ENCODE measurements around the gene PCSK5. TPM values are rescaled to one million over a fixed set of nuclear protein-coding genes. Genes with fewer than 3 reads are reported as not detected.
"Not testable (repeated sequence)": the region's sequence is repeated elsewhere in the genome, so short reads cannot be mapped to it uniquely, and the experiment has no call there.

Gene PCSK5
- total and polyA plus RNA-seq, 8 donors = 0.99 to 10.3 (median 4.4) TPM

- intact Hi-C loops (cut with DNase I) = loop anchor here in 1 of 3 donors (10.0 kb wide), 1 partner anchor 594 kb away; no protein-coding TSS in a partner anchor
- H3K27me3 ChIP-seq = no peaks in the 10 kb centered on the region
- no peaks in the 10 kb centered on the region for H3K4me1 ChIP-seq
- no peak for DNase-seq
- ATAC-seq = no peak
- H3K9me3 ChIP-seq = no peaks in the 10 kb centered on the region
- H3K27ac ChIP-seq = no peak overlapping the region
- no peaks in the 10 kb centered on the region for H3K36me3 ChIP-seq
- WGBS, 2 donors = 64 to 68% methylated on average over 3 of the region's 3 CpGs
- no peak for FAIRE-seq
- no peak overlapping the region for H3K4me3 ChIP-seq
- TF ChIP-seq CTCF (IDR thresholded peaks at IDR 0.05) = no peak
These were observed 31.9 kb upstream of the PCSK5 start for GRCh38 chr9:75858497-75859092.

GRCh38 chr9:75864266-75864665, 26.2 kb upstream of the PCSK5 start:
- peaks cover 4 to 8% (median 6%) of the 10 kb centered on the region in 3 donors for H3K4me1 ChIP-seq
- FAIRE-seq (no peak), DNase-seq (no peak), ATAC-seq (no peak)
- intact Hi-C loops (cut with DNase I) = loop anchor here in 1 of 3 donors (10.0 kb wide), 1 partner anchor 431 kb away; no protein-coding TSS in a partner anchor
- 3 to 14% methylated on average over 4 of the region's 4 CpGs for WGBS, 2 donors
- H3K27me3 ChIP-seq = no peaks in the 10 kb centered on the region
- no peaks in the 10 kb centered on the region for H3K9me3 ChIP-seq
- no peak for TF ChIP-seq CTCF (IDR thresholded peaks at IDR 0.05)
- no peak overlapping the region for H3K4me3 ChIP-seq
- no peaks in the 10 kb centered on the region for H3K36me3 ChIP-seq
- no peak overlapping the region for H3K27ac ChIP-seq

GRCh38 chr9:75866273-75866871, 24.1 kb upstream of the PCSK5 start:
- 20 to 31% methylated on average over 2 of the region's 2 CpGs for WGBS, 2 donors
- intact Hi-C loops (cut with DNase I) = loop anchor here in 1 of 3 donors (10.0 kb wide), 1 partner anchor 428 kb away; no protein-coding TSS in a partner anchor
- TF ChIP-seq CTCF (IDR thresholded peaks at IDR 0.05) = peak; percentile 38 to 71 (median 66)
- Histone ChIP-seq H3K27me3 (no peaks in the 10 kb centered on the region), H3K27ac (no peak overlapping the region), H3K4me3 (no peak overlapping the region), H3K9me3 (no peaks in the 10 kb centered on the region), H3K36me3 (no peaks in the 10 kb centered on the region), H3K4me1 (peaks cover 4 to 8% (median 6%) of the 10 kb centered on the region in 3 donors)
- ATAC-seq = peak; percentile 53 to 73 (median 64)
- DNase-seq = peak in 3 of 6 donors; percentile 12 to 44 (median 19)
- peak; percentile 87 for FAIRE-seq

GRCh38 chr9:75868526-75868925, 21.9 kb upstream of the PCSK5 start:
- not testable (repeated sequence) for H3K4me3 ChIP-seq, H3K27ac ChIP-seq, H3K27me3 ChIP-seq, H3K4me1 ChIP-seq, H3K9me3 ChIP-seq, H3K36me3 ChIP-seq, DNase-seq, FAIRE-seq
- intact Hi-C loops (cut with DNase I) = loop anchor here in 1 of 3 donors (10.0 kb wide), 1 partner anchor 426 kb away; no protein-coding TSS in a partner anchor
- WGBS, 2 donors = 78 to 86% methylated on average over 2 of the region's 2 CpGs
- peak in 1 of 4 donors; percentile 22 for ATAC-seq

GRCh38 chr9:75869236-75869635, 21.2 kb upstream of the PCSK5 start:
- no peak overlapping the region for H3K4me3 ChIP-seq
- TF ChIP-seq CTCF (IDR thresholded peaks at IDR 0.05) = no peak
- H3K4me1 ChIP-seq = peaks cover under 1 to 4% (median 4%) of the 10 kb centered on the region in 3 donors
- no peak overlapping the region for H3K27ac ChIP-seq
- intact Hi-C loops (cut with DNase I) = loop anchor here in 1 of 3 donors (10.0 kb wide), 1 partner anchor 426 kb away; no protein-coding TSS in a partner anchor
- 33 to 49% methylated on average over 3 of the region's 3 CpGs for WGBS, 2 donors
- ATAC-seq (peak in 2 of 4 donors; percentile 46 to 74), DNase-seq (no peak), FAIRE-seq (no peak)
- H3K36me3 ChIP-seq = no peaks in the 10 kb centered on the region
- H3K27me3 ChIP-seq = no peaks in the 10 kb centered on the region
- no peaks in the 10 kb centered on the region for H3K9me3 ChIP-seq

Measured in pancreas (tissue), 10 donors.